ENCODE results near the gene CNOT3. TPM values are rescaled to one million over a fixed set of nuclear protein-coding genes. Genes with fewer than 3 reads are reported as not detected.

The CNOT3 gene
- total RNA-seq, 1 donor from 2014 or later: 67.5 TPM

DNA sequence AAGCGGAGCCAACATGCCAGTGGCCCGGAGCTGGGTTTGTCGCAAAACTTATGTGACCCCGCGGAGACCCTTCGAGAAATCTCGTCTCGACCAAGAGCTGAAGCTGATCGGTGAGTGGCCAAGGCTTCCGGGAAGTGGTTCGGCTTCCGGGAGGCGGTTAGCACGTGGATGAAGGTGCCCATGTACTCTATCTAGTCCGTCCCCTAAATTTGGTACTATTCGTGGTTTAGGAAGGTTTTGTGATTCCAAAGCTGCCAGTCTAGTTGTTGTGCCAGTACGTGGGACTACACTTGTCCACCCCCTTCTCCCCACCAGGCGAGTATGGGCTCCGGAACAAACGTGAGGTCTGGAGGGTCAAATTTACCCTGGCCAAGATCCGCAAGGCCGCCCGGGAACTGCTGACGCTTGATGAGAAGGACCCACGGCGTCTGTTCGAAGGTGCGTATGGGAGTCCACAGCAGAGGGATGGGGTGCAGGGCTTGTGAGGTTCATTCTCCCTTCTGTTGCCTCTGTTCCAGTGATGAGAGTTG lies 63.7 kb downstream of the CNOT3 start:
- intact Hi-C loops (cut with micrococcal nuclease): loop anchor here (2.0 to 10.0 kb wide), 2 partner anchors 42 to 1054 kb away; partner anchors contain the start of genes LENG1 and PPP6R1
- Mint-ChIP-seq H3K27ac (peak overlapping the region; percentile 100), H3K27me3 (ENCODE audit: low read depth) (no peaks in the 10 kb centered on the region), H3K36me3 (ENCODE audit: low read depth) (peaks cover 57% of the 10 kb centered on the region), H3K4me1 (ENCODE audit: low read depth) (peaks cover 43% of the 10 kb centered on the region), H3K9me3 (no peaks in the 10 kb centered on the region), H3K4me3 (ENCODE audit: low read depth) (peak overlapping the region; percentile 99)
- no peak for DNase-seq (ENCODE audit: low spot score)

DNA sequence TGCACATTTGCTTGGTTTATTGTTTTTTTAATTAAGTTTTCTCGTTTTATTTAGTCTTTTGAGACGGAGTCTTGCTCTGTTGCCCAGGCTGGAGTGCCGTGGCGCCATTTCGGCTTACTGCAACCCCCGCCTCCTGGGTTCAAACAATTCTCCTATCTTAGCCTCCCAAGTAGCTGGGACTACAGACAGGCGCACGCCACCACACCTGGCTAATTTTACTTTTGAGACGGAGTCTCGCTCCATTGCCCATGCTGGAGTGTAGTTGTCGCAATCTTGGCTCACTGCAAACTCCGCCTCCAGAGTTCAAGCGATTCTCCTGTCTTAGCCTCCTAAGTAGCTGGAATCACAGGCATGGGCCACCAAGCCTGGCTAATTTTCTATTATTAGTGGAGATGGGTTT lies 64.4 kb downstream of the CNOT3 start:
- H3K4me3 Mint-ChIP-seq (ENCODE audit: low read depth): peak overlapping the region; percentile 99
- no peak for DNase-seq (ENCODE audit: low spot score)
- peaks cover 50% of the 10 kb centered on the region for H3K4me1 Mint-ChIP-seq (ENCODE audit: low read depth)
- peak overlapping the region; percentile 100 for H3K27ac Mint-ChIP-seq
- H3K36me3 Mint-ChIP-seq (ENCODE audit: low read depth): peaks cover 64% of the 10 kb centered on the region
- H3K9me3 Mint-ChIP-seq: no peaks in the 10 kb centered on the region
- intact Hi-C loops (cut with micrococcal nuclease): loop anchor here (2.0 to 10.0 kb wide), 2 partner anchors 43 to 1053 kb away; partner anchors contain the start of genes LENG1 and PPP6R1
- no peaks in the 10 kb centered on the region for H3K27me3 Mint-ChIP-seq (ENCODE audit: low read depth)

DNA sequence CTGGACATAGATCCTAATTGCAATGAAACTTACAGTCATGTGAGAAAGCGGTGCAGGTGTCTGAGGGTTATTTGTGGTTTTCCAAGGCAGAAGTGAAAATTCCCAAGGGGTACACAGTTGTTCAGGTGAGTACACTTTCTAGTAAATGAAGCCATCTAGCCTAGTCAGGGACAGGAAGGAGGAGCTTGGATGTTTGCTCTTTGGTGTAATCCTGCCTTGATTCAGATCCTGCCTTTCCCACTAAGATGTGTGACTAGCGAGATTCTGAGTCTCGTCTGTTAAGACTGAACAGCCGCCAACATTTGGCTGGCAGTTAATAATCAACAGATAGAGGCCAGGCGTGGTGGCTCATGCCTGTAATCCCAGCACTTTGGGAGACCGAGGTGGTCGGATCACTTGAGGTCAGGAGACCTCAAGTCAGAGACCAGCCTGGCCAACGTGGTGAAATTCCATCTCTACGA lies 65.6 kb downstream of the CNOT3 start:
- H3K27ac Mint-ChIP-seq: no peak overlapping the region
- H3K4me1 Mint-ChIP-seq (ENCODE audit: low read depth): peaks cover 61% of the 10 kb centered on the region
- H3K27me3 Mint-ChIP-seq (ENCODE audit: low read depth): no peaks in the 10 kb centered on the region
- intact Hi-C loops (cut with micrococcal nuclease): loop anchor here (10.0 kb wide), 1 partner anchor 1052 kb away; the partner anchor contains the start of gene PPP6R1
- peak overlapping the region; percentile 99 for H3K4me3 Mint-ChIP-seq (ENCODE audit: low read depth)
- no peak for DNase-seq (ENCODE audit: low spot score)
- no peaks in the 10 kb centered on the region for H3K9me3 Mint-ChIP-seq
- H3K36me3 Mint-ChIP-seq (ENCODE audit: low read depth): peaks cover 76% of the 10 kb centered on the region

DNA sequence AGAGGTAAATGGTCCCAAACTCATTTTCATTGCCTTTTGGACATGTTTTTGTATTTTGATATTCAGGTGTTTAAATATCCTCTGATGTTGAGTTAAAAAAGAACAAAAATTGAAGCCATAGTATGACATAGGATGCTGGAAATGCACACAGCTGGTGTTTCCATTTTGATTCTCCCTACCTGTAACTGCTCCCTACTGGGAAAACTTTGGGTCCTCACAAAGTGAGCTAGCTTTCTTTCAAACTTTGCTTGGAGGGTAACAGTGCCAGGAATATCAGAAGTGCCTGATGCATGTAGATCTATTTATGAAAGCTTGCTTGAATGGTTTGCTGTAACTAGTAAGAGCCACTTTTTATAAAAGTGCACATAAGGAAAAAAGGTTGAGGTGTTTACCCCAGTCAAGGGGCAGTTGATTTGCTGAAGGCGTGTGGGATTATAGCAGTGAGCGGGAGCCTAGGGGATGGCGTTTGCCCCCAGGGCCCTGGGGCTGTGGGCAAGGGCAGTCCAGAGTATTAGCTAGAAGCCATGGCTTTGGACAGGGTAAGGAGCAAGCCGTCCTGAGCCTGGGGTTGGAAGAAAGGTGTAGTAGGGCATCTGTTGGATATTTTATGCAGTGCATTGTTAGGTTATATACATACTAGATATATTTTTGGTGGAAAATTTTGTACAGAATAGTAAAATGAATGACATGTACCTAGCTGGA lies 67.4 kb downstream of the CNOT3 start:
- H3K27ac Mint-ChIP-seq: peak overlapping the region; percentile 28

More for the DNA sequence above, 67.4 kb downstream of the CNOT3 start:
- Mint-ChIP-seq H3K36me3 (ENCODE audit: low read depth) (peaks cover 90% of the 10 kb centered on the region), H3K27me3 (ENCODE audit: low read depth) (no peaks in the 10 kb centered on the region), H3K9me3 (no peaks in the 10 kb centered on the region), H3K4me3 (ENCODE audit: low read depth) (peak overlapping the region; percentile 99), H3K4me1 (ENCODE audit: low read depth) (peaks cover 72% of the 10 kb centered on the region)
- intact Hi-C loops (cut with micrococcal nuclease): loop anchor here (10.0 kb wide), 1 partner anchor 1050 kb away; the partner anchor contains the start of gene PPP6R1
- DNase-seq (ENCODE audit: low spot score): no peak

Other genes starting within 250 kb of the CNOT3 start
- gene CACNG7, start 228.5 kb upstream of the CNOT3 start, total RNA-seq: not detected in 2 replicates
- not detected in 2 replicates for gene CACNG8, start 174.8 kb upstream of the CNOT3 start, total RNA-seq
- not detected in 2 replicates for gene CACNG6, start 146.1 kb upstream of the CNOT3 start, total RNA-seq
- not detected in 2 replicates for gene VSTM1, start 73.9 kb upstream of the CNOT3 start, total RNA-seq
- gene TARM1, start 56.4 kb upstream of the CNOT3 start, total RNA-seq: not detected in 2 replicates
- 0.23 and 0.39 TPM in 2 replicates for gene OSCAR, start 37.0 kb upstream of the CNOT3 start, total RNA-seq
- 105 and 115 TPM in 2 replicates for gene NDUFA3, start 34.9 kb upstream of the CNOT3 start, total RNA-seq
- 29.3 TPM in 2 replicates for gene TFPT, start 22.1 kb upstream of the CNOT3 start, total RNA-seq
- gene PRPF31, start 22.0 kb upstream of the CNOT3 start, total RNA-seq: 90.6 and 94.2 TPM in 2 replicates
- gene LENG1, start 22.0 kb downstream of the CNOT3 start, total RNA-seq: 4.0 and 5.1 TPM in 2 replicates
- 0.16 and 0.37 TPM in 2 replicates for gene TMC4, start 35.4 kb downstream of the CNOT3 start, total RNA-seq
- gene MBOAT7, start 51.8 kb downstream of the CNOT3 start, total RNA-seq: 311 and 318 TPM in 2 replicates
- gene TSEN34, start 53.5 kb downstream of the CNOT3 start, total RNA-seq: 16.8 and 19.0 TPM in 2 replicates
- 1,460 and 1,467 TPM in 2 replicates for gene RPS9, start 63.1 kb downstream of the CNOT3 start, total RNA-seq
- 0.64 TPM in 1 of 2 replicates, not detected in the other for gene LILRB3, start 85.2 kb downstream of the CNOT3 start, total RNA-seq
- not detected in 2 replicates for gene LILRA6, start 105.0 kb downstream of the CNOT3 start, total RNA-seq
- gene LILRB5, start 119.5 kb downstream of the CNOT3 start, total RNA-seq: 0.05 TPM in 1 of 2 replicates, not detected in the other
- not detected in 2 replicates for gene LILRB2, start 143.3 kb downstream of the CNOT3 start, total RNA-seq
- not detected in 2 replicates for gene LILRA5, start 175.4 kb downstream of the CNOT3 start, total RNA-seq
- gene LILRA4, start 201.4 kb downstream of the CNOT3 start, total RNA-seq: not detected in 2 replicates
- 8.8 and 10.8 TPM in 2 replicates for gene LAIR1, start 227.2 kb downstream of the CNOT3 start, total RNA-seq